SK-N-SH (cell line): ENCODE results near the gene SCG2.

Experiments
- CTCF ChIP-seq: fragments of 200-600 bp; sonication (generic); IDR thresholded peaks from 2 replicates; pipeline ENCODE4 v1.6.1; 2017; ENCODE audit warnings: antibody characterized with exemption, mild to moderate bottlenecking, moderate library complexity
- MAX ChIP-seq: IDR thresholded peaks from 2 replicates; pipeline ENCODE4 v1.4.0; 2012; ENCODE audit warnings: low read depth
- RAD21 ChIP-seq: IDR thresholded peaks from 2 replicates; pipeline ENCODE4 v1.6.1; 2012; ENCODE audit warnings: mild to moderate bottlenecking, low read length

DNA sequence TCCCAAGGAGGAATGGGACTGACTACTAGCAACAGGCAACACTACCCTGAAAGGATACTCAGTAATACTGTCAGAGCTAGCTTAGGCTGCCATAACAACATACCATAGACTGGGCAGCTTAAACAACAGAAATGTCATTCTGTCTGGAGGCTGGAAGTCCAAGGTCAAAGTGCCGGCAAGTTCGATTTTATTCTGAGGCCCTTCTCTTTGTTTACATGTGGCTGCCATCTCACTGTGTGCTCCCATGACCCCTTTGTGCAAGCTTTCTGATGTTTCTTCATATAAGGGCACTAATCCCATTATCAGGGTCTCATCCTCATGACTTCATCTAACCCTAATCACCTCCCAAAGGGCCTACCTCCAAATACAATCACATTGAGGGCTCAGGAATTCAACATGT, 30.7 kb upstream of the SCG2 start:
- TF ChIP-seq CTCF (no peak), MAX (no peak), RAD21 (no peak)
